Stomach (tissue), 9 donors: ENCODE measurements around the gene WDPCP. TPM values are rescaled to one million over a fixed set of nuclear protein-coding genes. Genes with fewer than 3 reads are reported as not detected.
"Not testable (repeated sequence)": the region's sequence is repeated elsewhere in the genome, so short reads cannot be mapped to it uniquely, and the experiment has no call there.

Experiments
- DNase-seq, 2 donors: peaks; one replicate each; pipeline versions ENCODE4 v3.0.0 to v3.0.0-alpha.2; 2013 to 2019
- H3K27ac ChIP-seq, 5 donors: fragments of 200-600 bp in 4 of 5; sonication (generic) in 4 of 5; one replicate each; pipeline ENCODE4 v1.5.1; 2013 to 2019; ENCODE audit warnings: mild to moderate bottlenecking in 1 of 5, moderate library complexity in 1 of 5
- H3K27me3 ChIP-seq, 3 donors: fragments of 200-600 bp; sonication (generic); one replicate each; pipeline ENCODE4 v1.5.1; 2017 to 2019; ENCODE audit warnings: mixed run types in 1 of 3
- H3K36me3 ChIP-seq, 4 donors: fragments of 200-600 bp; sonication (generic); 1 replicate in 3 of 4; 2 replicates in 1 of 4; pipeline ENCODE4 v1.5.1; 2016 to 2019
- H3K4me1 ChIP-seq, 4 donors: fragments of 200-600 bp; sonication (generic); one replicate each; pipeline ENCODE4 v1.5.1; 2016 to 2019
- H3K4me3 ChIP-seq, 4 donors: fragments of 200-600 bp; sonication (generic) in 3 of 4; one replicate each; pipeline ENCODE4 v1.5.1; 2016 to 2019; ENCODE audit warnings: mild to moderate bottlenecking in 1 of 4
- H3K9me3 ChIP-seq, 4 donors: fragments of 200-600 bp; sonication (generic); one replicate each; pipeline ENCODE4 v1.5.1; 2016 to 2019
- EP300 ChIP-seq: sonication (generic); formaldehyde crosslinking; IDR thresholded peaks from one replicate; pipeline ENCODE4 v1.6.1; 2017; ENCODE audit warnings: antibody characterized with exemption
- POLR2A ChIP-seq, 4 donors: fragments of 450-650 bp; IDR thresholded peaks; one replicate each; pipeline ENCODE4 v1.6.1; 2016; ENCODE audit warnings: antibody characterized with exemption in 4 of 4, control low read depth in 2 of 4, mild to moderate bottlenecking in 1 of 4, moderate library complexity in 1 of 4
- POLR2AphosphoS5 ChIP-seq, 3 donors: sonication (generic); formaldehyde crosslinking; IDR thresholded peaks; one replicate each; pipeline ENCODE4 v1.6.1; 2016; ENCODE audit warnings: antibody characterized with exemption in 3 of 3
- WGBS, 5 donors: extraction: QIAGEN DNeasy Blood & Tissue Kit in 3 of 5; methylation state at CpG; one replicate each; pipeline versions ENCODE4 v1.1.5 to v1.1.7; 2013 to 2018; 5-methylcytosine and 5-hydroxymethylcytosine counted together
- intact Hi-C: fragments of 100-400 bp; cut with DNase I; formaldehyde crosslinking; loops from one replicate; pipeline ENCODE4 v1.15.1; 2023; ENCODE audit warnings: low total_unique reads
- polyA plus RNA-seq, 3 donors: library from polyadenylated mRNA; stranded (reverse); fragments of 200-250 nt; gene quantifications; one replicate each; pipeline ENCODE4 v1.2.3, GENCODE V29; 2013
- total RNA-seq, 5 donors: library from RNA; depleted of rRNA; stranded (reverse); fragments of >200 nt; gene quantifications; one replicate each; pipeline versions ENCODE4 v1.1.0 to v1.2.3, GENCODE V29; 2014 to 2016
- TF ChIP-seq, protein P1 (sequence below), 7 experiments: fragments of 450-650 bp in 4 of 7; fragments of 200-600 bp in 3 of 7; sonication (generic) in 3 of 7; IDR thresholded peaks; one replicate each; pipeline ENCODE4 v1.5.1; 2016 to 2019; ENCODE audit warnings: antibody characterized with exemption in 7 of 7, control low read depth in 2 of 7, mild to moderate bottlenecking in 1 of 7
- donor health status: healthy with polysubstance abuse.
- donor health status: Bipolar disorder and iron deficiency.
- donor health status: healthy.

The WDPCP gene
- total and polyA plus RNA-seq, 8 donors = 1.9 to 38.8 (median 7.7) TPM

DNA sequence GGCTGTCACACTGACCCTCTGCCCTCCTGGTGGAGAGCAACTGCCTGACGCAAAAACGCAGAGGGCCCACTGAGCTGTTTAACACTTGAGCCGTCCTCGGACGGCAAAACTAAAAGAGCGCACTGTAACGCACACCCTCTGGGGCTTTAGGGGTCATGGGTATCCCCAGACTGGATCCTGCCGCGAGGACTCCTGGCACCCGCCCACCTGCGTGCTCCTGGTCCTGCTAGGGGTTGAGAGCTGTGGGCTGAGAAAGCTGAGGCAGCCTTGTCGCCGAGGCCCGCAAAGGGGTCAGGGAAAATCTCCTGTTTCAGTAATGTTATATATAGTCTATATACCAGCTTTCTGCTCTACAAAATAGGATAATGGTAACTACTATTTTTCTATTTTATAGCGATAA is 39.6 kb upstream of the WDPCP start:
- H3K9me3 ChIP-seq = peaks cover 0 to 20% (median 12%) of the 10 kb centered on the region in 4 donors
- intact Hi-C loops = no loop called here
- WGBS, 5 donors = 92 to 97% (median 95%) methylated on average over 14 to 15 of the region's 15 CpGs
- no peaks in the 10 kb centered on the region for H3K27me3 ChIP-seq
- no peaks in the 10 kb centered on the region for H3K4me1 ChIP-seq
- no peak for DNase-seq
- no peaks in the 10 kb centered on the region for H3K36me3 ChIP-seq
- TF ChIP-seq EP300 (no peak), POLR2AphosphoS5 (IDR thresholded peaks at IDR 0.05) (no peak), POLR2A (IDR thresholded peaks at IDR 0.05) (no peak)
- TF ChIP-seq, protein P1, sequence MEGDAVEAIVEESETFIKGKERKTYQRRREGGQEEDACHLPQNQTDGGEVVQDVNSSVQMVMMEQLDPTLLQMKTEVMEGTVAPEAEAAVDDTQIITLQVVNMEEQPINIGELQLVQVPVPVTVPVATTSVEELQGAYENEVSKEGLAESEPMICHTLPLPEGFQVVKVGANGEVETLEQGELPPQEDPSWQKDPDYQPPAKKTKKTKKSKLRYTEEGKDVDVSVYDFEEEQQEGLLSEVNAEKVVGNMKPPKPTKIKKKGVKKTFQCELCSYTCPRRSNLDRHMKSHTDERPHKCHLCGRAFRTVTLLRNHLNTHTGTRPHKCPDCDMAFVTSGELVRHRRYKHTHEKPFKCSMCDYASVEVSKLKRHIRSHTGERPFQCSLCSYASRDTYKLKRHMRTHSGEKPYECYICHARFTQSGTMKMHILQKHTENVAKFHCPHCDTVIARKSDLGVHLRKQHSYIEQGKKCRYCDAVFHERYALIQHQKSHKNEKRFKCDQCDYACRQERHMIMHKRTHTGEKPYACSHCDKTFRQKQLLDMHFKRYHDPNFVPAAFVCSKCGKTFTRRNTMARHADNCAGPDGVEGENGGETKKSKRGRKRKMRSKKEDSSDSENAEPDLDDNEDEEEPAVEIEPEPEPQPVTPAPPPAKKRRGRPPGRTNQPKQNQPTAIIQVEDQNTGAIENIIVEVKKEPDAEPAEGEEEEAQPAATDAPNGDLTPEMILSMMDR (IDR thresholded peaks at IDR 0.05) = no peak
- H3K27ac ChIP-seq = no peak overlapping the region
- no peak overlapping the region for H3K4me3 ChIP-seq

DNA sequence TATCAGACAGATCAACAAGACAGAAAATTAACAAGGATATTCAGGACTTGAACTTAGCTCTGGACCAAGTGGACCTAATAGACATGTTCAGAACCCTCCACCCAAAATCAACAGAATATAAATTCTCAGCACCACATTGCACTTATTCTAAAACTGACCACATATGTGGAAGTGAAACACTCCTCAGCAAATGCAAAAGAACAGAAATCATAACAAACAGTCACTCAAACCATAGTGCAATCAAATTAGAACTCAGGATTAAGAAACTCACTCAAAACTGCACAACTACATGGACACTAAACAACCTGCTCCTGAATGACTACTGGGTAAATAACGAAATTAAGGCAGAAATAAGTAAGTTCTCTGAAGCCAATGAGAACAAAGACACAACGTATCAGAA is 35.5 kb upstream of the WDPCP start:
- H3K27ac ChIP-seq, H3K4me1 ChIP-seq, H3K36me3 ChIP-seq, H3K9me3 ChIP-seq, DNase-seq, intact Hi-C loops, H3K27me3 ChIP-seq, H3K4me3 ChIP-seq: not testable (repeated sequence)
- WGBS, 5 donors = 71 to 89% (median 87%) methylated on average over 2 of the region's 2 CpGs

DNA sequence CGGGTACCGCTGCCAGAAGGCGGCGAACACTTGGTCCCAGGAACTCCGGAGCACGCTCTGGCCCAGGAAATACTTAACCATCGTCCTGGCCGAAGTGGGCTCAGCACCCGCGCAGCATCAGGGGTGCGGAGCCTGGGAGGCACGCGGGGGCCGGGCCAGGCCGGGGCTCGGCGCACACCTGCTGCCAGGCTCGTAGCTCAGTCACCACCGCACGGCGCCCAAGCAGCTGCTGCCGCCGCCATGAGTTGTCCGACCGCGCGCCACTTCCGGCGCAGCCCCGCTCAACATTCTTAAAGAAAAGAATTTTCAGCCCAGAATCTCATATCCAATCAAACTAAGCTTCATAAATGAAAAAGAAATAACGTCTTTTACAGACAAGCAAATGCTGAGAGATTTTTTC is 34.5 kb upstream of the WDPCP start:
- Histone ChIP-seq H3K4me1 (no peaks in the 10 kb centered on the region), H3K9me3 (peaks cover 0 to 7% (median 2%) of the 10 kb centered on the region in 4 donors), H3K27me3 (no peaks in the 10 kb centered on the region), H3K4me3 (no peak overlapping the region), H3K36me3 (no peaks in the 10 kb centered on the region), H3K27ac (no peak overlapping the region)
- no peak for DNase-seq
- WGBS, 5 donors = 96 to 98% (median 97%) methylated on average over 26 to 31 of the region's 31 CpGs
- intact Hi-C loops = no loop called here
- TF ChIP-seq EP300 = no peak
- no peak for TF ChIP-seq POLR2A (IDR thresholded peaks at IDR 0.05)
- TF ChIP-seq POLR2AphosphoS5 (IDR thresholded peaks at IDR 0.05) = no peak

DNA sequence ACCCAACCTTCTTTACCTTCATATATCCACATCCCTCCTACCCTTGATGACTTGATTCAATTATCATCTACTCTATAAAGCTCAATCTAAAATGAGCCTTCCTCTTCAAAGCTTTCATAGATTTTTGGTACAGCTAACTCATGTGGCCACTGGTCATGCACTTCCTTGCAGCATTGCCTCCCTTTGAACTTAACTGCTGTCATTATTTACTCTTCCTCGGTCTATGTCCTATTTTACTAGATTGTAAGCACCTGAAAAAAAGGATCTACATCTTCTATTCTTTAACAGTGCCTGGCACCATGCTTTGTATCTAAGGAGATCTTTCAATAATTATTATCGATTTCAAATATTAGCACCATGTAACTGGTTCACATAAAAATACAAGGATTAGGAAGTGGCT is 31.1 kb upstream of the WDPCP start:
- Histone ChIP-seq H3K36me3 (no peaks in the 10 kb centered on the region), H3K9me3 (peaks cover 0 to 7% (median 2%) of the 10 kb centered on the region in 4 donors), H3K4me1 (no peaks in the 10 kb centered on the region), H3K27me3 (no peaks in the 10 kb centered on the region), H3K27ac (no peak overlapping the region), H3K4me3 (no peak overlapping the region)
- no peak for DNase-seq
- intact Hi-C loops = no loop called here
- WGBS, 5 donors = 90 to 93% (median 91%) methylated on average over 2 of the region's 2 CpGs
- TF ChIP-seq EP300 = no peak

DNA sequence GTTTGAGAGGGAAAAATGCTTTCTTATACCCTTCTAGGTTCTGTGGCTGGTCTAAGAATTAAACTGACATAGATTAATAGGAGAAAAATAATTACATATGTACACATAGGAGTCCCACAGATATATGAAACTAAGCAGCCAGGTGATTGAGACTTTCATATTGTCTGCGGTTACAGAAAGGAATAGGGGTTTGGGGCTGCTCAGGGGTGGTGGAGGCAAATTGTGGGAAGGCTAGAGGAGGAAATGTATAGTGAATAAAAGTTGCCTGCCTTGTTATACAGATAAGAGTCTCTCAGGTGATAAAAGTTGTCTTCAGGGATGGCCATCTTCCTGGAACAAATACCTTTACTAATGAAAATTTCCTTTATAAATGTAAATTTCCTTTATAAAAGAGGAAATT is 29.1 kb upstream of the WDPCP start:
- DNase-seq = no peak
- Histone ChIP-seq H3K4me1 (no peaks in the 10 kb centered on the region), H3K4me3 (no peak overlapping the region), H3K27me3 (no peaks in the 10 kb centered on the region), H3K36me3 (no peaks in the 10 kb centered on the region), H3K9me3 (peaks cover 0 to 7% (median 2%) of the 10 kb centered on the region in 4 donors), H3K27ac (no peak overlapping the region)
- intact Hi-C loops = no loop called here
- TF ChIP-seq, protein P1 (IDR thresholded peaks at IDR 0.05) = no peak
- TF ChIP-seq EP300 (no peak), POLR2AphosphoS5 (IDR thresholded peaks at IDR 0.05) (no peak), POLR2A (IDR thresholded peaks at IDR 0.05) (no peak)
- WGBS, 5 donors = 56 to 77% (median 62%) methylated on average over 1 of the region's 1 CpG

DNA sequence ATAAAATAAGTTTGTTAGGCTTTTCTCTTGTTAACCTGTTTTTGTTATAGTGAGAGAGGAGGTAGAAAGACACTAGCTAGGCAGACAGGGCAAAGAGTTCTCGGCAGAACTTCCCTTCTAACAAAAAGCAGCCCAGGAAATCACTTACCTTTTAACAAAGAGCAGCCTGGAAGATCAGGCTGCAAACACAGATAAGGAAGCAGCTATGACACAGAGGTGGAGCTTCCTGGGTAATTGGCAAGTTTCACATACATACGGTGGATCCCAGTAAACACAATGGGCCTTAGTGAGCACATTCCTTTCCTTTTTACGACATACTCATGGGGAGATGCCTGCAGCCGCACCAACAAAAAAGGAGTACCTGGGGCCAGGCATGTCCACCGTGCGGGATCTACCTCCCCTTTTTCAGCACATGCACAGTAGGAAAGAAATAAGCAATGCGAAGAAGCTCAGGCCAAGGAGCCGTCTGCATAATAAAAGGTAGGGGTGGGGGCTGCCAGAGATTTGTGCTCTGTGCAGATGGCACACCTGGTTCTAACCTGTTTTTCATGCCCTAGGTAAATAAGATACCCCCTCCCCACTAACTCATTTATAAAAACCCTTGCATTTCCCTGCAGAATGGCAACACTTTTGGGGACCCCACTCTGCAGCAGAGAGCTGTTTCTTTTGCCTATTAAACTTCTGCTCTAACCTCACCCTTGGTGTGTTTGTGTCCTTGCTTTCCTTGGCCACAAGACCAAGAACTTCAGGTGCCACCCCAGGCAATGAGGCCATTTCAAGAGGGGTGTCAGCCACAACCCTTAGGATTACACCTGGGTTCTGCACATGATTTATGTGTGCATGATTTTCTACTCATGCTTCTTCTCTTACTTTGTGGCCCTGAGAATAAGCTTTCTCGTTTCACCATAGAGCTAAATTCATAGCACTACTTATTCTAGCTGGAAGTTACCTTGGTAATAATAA is 27.0 kb upstream of the WDPCP start:
- intact Hi-C loops = no loop called here
- Histone ChIP-seq H3K9me3 (peaks cover 0 to 2% (median under 1%) of the 10 kb centered on the region in 4 donors), H3K27me3 (no peaks in the 10 kb centered on the region), H3K4me1 (no peaks in the 10 kb centered on the region), H3K36me3 (no peaks in the 10 kb centered on the region), H3K4me3 (no peak overlapping the region), H3K27ac (no peak overlapping the region)
- DNase-seq = no peak
- 59 to 69% (median 64%) methylated on average over 9 of the region's 9 CpGs for WGBS, 5 donors
- TF ChIP-seq EP300 (no peak), POLR2AphosphoS5 (IDR thresholded peaks at IDR 0.05) (no peak), POLR2A (IDR thresholded peaks at IDR 0.05) (no peak)
- TF ChIP-seq, protein P1 (IDR thresholded peaks at IDR 0.05) = no peak
